Astrocyte (in vitro differentiated cells and primary cell): Measurements from ENCODE around the gene ASMTL.

Experiments
- CTCF ChIP-seq: IDR thresholded peaks from 2 replicates; pipeline ENCODE4 v1.5.1; 2011; ENCODE audit warnings: low read depth, mild to moderate bottlenecking, inconsistent platforms, low read length, moderate library complexity; ENCODE audit not compliant: insufficient read depth
- EZH2 ChIP-seq: IDR thresholded peaks from 2 replicates; pipeline ENCODE4 v1.6.1; 2012; ENCODE audit warnings: mild to moderate bottlenecking, low read length, inconsistent platforms; ENCODE audit not compliant: insufficient read depth

GRCh38 chrX:1394731-1395501 lies 57.8 kb downstream of the ASMTL start:
- TF ChIP-seq CTCF: no peak
- no peak for TF ChIP-seq EZH2
